ENCODE results near the gene MTFR2. TPM values are rescaled to one million over a fixed set of nuclear protein-coding genes. Genes with fewer than 3 reads are reported as not detected.

MTFR2 gene
- total and polyA plus RNA-seq, 2 of the 13 experiments (the other 11 are each of a cell fraction or from before 2014, with no cell fraction given): 6.7 to 10.7 TPM

DNA sequence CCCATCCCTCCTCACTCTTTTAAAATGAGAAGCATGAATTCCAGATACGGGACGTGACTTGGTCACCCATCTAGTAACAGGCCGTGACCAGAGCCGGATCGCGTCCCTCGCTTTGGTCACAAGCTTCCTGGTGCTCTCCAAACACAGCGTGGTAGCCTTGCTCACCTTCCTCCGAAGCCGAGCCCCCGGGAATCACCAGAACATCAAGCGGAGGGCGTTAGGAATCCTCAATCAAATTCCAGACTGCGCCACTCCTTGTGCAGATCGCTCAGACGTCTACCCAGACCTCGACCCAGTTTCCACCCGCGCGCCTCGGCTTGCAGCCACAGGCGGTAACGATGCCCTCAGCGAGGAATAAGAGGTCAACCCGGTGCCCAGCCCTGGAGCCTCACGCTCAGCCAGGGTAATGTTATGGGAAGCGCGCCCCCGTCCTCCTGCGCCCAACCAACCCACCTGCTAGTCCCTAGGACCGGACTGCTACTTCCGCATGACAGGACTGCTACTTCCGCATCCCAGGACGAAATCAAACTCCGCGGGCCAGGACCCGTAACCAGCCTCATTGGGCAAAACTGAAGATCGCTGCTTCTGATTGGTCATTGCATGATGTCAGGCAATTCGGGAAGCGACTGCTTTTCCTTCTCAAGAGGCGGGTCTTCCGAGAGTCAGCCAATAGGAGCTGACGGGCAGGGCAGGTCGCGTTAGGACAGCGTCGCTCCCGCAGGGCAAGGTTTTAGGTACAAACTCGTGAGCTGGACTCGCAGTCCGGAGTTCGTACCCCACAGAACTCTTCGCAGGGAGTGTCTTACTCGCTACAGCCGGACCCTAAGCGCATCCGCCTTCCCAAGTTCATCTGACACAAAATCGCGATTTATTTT lies at the start of gene MTFR2 (continued):
- TF ChIP-seq, protein P1, sequence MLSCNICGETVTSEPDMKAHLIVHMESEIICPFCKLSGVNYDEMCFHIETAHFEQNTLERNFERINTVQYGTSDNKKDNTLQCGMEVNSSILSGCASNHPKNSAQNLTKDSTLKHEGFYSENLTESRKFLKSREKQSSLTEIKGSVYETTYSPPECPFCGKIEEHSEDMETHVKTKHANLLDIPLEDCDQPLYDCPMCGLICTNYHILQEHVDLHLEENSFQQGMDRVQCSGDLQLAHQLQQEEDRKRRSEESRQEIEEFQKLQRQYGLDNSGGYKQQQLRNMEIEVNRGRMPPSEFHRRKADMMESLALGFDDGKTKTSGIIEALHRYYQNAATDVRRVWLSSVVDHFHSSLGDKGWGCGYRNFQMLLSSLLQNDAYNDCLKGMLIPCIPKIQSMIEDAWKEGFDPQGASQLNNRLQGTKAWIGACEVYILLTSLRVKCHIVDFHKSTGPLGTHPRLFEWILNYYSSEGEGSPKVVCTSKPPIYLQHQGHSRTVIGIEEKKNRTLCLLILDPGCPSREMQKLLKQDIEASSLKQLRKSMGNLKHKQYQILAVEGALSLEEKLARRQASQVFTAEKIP (CRISPR knock-in tag; IDR thresholded peaks at IDR 0.05; ENCODE audit: borderline replicate concordance): no peak
- TF ChIP-seq ERF (CRISPR knock-in tag; IDR thresholded peaks at IDR 0.05) (peak; percentile 88), HIVEP1 (CRISPR knock-in tag; IDR thresholded peaks at IDR 0.05) (no peak), GZF1 (CRISPR knock-in tag; IDR thresholded peaks at IDR 0.05) (no peak), ZNF121 (CRISPR knock-in tag; IDR thresholded peaks at IDR 0.05) (peak; percentile 100), NFYB (CRISPR knock-in tag; IDR thresholded peaks at IDR 0.05) (peak; percentile 100), ZNF556 (CRISPR knock-in tag; IDR thresholded peaks at IDR 0.05; ENCODE audit: borderline replicate concordance) (peak; percentile 64; the same call in 1 of the 2 replicates), POGZ (CRISPR knock-in tag; IDR thresholded peaks at IDR 0.05) (peak; percentile 100), ZNF772 (CRISPR knock-in tag; IDR thresholded peaks at IDR 0.05) (peak; percentile 80), ZMYM4 (CRISPR knock-in tag; IDR thresholded peaks at IDR 0.05) (peak; percentile 100), CREM (IDR thresholded peaks at IDR 0.05) (peak; percentile 94), CREM (CRISPR knock-in tag; IDR thresholded peaks at IDR 0.05) (0 out of 2 replicates have a peak, but pooled peaks have one; percentile 61), NFE2L1 (CRISPR knock-in tag; IDR thresholded peaks at IDR 0.05; ENCODE audit: borderline replicate concordance) (no peak), ZNF124 (CRISPR knock-in tag; IDR thresholded peaks at IDR 0.05) (peak; percentile 65; the same call in 1 of the 2 replicates), CENPT (CRISPR knock-in tag; IDR thresholded peaks at IDR 0.05; ENCODE audit: low read depth) (no peak; the same call in 1 of the 2 replicates), NFKB2 (CRISPR knock-in tag; IDR thresholded peaks at IDR 0.05; ENCODE audit: borderline replicate concordance) (0 out of 2 replicates have a peak, but pooled peaks have one; percentile 19), BRCA1 (CRISPR knock-in tag; IDR thresholded peaks at IDR 0.05) (0 out of 2 replicates have a peak, but pooled peaks have one; percentile 35), ZNF264 (CRISPR knock-in tag; IDR thresholded peaks at IDR 0.05) (0 out of 2 replicates have a peak, but pooled peaks have one; percentile 6), HES4 (CRISPR knock-in tag; IDR thresholded peaks at IDR 0.05; ENCODE audit: borderline replicate concordance) (no peak), ZSCAN12 (CRISPR knock-in tag; IDR thresholded peaks at IDR 0.05) (0 out of 2 replicates have a peak, but pooled peaks have one; percentile 59)
- TF ChIP-seq, protein P2, sequence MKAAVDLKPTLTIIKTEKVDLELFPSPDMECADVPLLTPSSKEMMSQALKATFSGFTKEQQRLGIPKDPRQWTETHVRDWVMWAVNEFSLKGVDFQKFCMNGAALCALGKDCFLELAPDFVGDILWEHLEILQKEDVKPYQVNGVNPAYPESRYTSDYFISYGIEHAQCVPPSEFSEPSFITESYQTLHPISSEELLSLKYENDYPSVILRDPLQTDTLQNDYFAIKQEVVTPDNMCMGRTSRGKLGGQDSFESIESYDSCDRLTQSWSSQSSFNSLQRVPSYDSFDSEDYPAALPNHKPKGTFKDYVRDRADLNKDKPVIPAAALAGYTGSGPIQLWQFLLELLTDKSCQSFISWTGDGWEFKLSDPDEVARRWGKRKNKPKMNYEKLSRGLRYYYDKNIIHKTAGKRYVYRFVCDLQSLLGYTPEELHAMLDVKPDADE (CRISPR knock-in tag; IDR thresholded peaks at IDR 0.05): no peak
- TF ChIP-seq, protein P3, sequence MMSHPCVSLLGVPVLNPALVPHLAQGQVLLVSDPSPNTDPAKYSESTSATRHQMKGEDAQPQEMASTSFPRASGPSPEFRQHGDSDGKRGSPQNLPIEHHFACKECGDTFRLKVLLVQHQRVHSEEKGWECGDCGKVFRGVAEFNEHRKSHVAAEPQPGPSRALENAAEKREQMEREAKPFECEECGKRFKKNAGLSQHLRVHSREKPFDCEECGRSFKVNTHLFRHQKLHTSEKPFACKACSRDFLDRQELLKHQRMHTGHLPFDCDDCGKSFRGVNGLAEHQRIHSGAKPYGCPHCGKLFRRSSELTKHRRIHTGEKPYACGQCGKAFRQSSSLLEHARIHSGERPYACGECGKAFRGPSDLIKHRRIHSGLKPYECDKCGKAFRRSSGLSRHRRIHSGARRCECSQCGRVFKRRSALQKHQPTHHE (CRISPR knock-in tag; IDR thresholded peaks at IDR 0.05; ENCODE audit: borderline replicate concordance): no peak
- TF ChIP-seq, protein P4, sequence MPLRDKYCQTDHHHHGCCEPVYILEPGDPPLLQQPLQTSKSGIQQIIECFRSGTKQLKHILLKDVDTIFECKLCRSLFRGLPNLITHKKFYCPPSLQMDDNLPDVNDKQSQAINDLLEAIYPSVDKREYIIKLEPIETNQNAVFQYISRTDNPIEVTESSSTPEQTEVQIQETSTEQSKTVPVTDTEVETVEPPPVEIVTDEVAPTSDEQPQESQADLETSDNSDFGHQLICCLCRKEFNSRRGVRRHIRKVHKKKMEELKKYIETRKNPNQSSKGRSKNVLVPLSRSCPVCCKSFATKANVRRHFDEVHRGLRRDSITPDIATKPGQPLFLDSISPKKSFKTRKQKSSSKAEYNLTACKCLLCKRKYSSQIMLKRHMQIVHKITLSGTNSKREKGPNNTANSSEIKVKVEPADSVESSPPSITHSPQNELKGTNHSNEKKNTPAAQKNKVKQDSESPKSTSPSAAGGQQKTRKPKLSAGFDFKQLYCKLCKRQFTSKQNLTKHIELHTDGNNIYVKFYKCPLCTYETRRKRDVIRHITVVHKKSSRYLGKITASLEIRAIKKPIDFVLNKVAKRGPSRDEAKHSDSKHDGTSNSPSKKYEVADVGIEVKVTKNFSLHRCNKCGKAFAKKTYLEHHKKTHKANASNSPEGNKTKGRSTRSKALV (CRISPR knock-in tag; IDR thresholded peaks at IDR 0.05): no peak; the same call in 1 of the 2 replicates
- TF ChIP-seq, protein P5, sequence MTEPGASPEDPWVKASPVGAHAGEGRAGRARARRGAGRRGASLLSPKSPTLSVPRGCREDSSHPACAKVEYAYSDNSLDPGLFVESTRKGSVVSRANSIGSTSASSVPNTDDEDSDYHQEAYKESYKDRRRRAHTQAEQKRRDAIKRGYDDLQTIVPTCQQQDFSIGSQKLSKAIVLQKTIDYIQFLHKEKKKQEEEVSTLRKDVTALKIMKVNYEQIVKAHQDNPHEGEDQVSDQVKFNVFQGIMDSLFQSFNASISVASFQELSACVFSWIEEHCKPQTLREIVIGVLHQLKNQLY (CRISPR knock-in tag; IDR thresholded peaks at IDR 0.05): peak; percentile 21; the same call in 1 of the 2 replicates

Data from HepG2 (cell line).